ENCODE results near the gene RBM44.

DNA sequence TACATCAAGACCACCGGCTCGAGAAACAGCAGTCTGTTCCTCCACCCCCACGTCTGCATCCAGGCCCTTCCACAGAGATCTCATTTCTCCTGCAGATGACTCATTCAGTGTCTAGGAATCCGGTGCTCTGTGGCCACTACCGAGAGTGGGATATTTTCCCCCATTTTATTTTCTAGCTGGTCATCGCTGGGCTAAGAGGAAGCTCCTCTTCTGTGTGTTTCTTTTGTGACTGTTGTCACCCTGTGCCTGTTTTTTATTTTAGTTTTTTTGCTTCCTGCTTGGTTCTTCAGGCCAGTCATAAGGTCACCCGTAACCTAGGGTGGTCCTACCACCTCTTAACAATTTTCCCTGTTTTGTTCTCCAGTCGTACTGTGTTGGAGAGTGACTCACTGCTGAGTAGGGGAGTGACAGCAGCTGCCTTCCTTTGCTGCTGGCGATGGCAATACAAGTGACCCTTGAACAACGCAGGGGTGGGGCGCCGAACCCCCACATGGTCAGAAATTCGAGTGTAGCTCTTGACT, 67.6 kb downstream of the RBM44 start:
- TF ChIP-seq CTCF (IDR thresholded peaks at IDR 0.05) (no peak), POLR2A (IDR thresholded peaks at IDR 0.05) (no peak), EP300 (IDR thresholded peaks at IDR 0.05) (no peak)
